Neuronal stem cell (in vitro differentiated cells): ENCODE data around the gene DIPK2B.

Experiments
- DNase-seq: peaks from one replicate; pipeline ENCODE4 v3.0.0-alpha.2; 2013; ENCODE audit warnings: low spot score
- H2AFZ ChIP-seq: one replicate; pipeline ENCODE4 v1.6.1; 2013; ENCODE audit warnings: mild to moderate bottlenecking, low read length, inconsistent platforms
- H2AK5ac ChIP-seq: 2 replicates; pipeline ENCODE4 v1.6.1; 2013; ENCODE audit warnings: low read depth, mild to moderate bottlenecking, inconsistent platforms, low read length, moderate library complexity, mixed read lengths
- H2BK120ac ChIP-seq: 2 replicates; pipeline ENCODE4 v1.6.1; 2013; ENCODE audit warnings: low read depth, mild to moderate bottlenecking, inconsistent platforms, low read length, moderate library complexity, mixed read lengths
- H2BK12ac ChIP-seq: one replicate; pipeline ENCODE4 v1.6.1; 2013; ENCODE audit warnings: low read length, inconsistent platforms
- H2BK15ac ChIP-seq: 2 replicates; pipeline ENCODE4 v1.6.1; 2013; ENCODE audit warnings: mild to moderate bottlenecking, low read length, inconsistent platforms, mixed read lengths
- H2BK5ac ChIP-seq: one replicate; pipeline ENCODE4 v1.6.1; 2013; ENCODE audit warnings: inconsistent platforms, mild to moderate bottlenecking, low read length, moderate library complexity
- H3K14ac ChIP-seq: one replicate; pipeline ENCODE4 v1.6.1; 2013; ENCODE audit warnings: low read length, inconsistent platforms
- H3K18ac ChIP-seq: 2 replicates; pipeline ENCODE4 v1.6.1; 2013; ENCODE audit warnings: low read length, inconsistent platforms
- H3K23ac ChIP-seq: 2 replicates; pipeline ENCODE4 v1.6.1; 2013; ENCODE audit warnings: low read depth, mild to moderate bottlenecking, mixed read lengths, low read length, inconsistent platforms; ENCODE audit not compliant: poor library complexity
- H3K27ac ChIP-seq: replicated peaks from 3 replicates; pipeline ENCODE4 v1.5.1; 2013; ENCODE audit warnings: low read length, inconsistent platforms
- H3K27me3 ChIP-seq, 3 experiments: 2 replicates each; pipeline ENCODE4 v1.6.1; 2013; ENCODE audit warnings: low read length in 3 of 3, mild to moderate bottlenecking in 2 of 3, inconsistent platforms in 1 of 3, low read depth in 1 of 3, mixed read lengths in 1 of 3, moderate library complexity in 1 of 3; ENCODE audit not compliant: control insufficient read depth in 3 of 3, insufficient read depth in 3 of 3
- H3K36me3 ChIP-seq, 2 donors: replicated peaks in 1 of 2; 2 replicates each; pipeline ENCODE4 v1.6.1; 2013; ENCODE audit warnings: low read length in 2 of 2; ENCODE audit not compliant: control insufficient read depth in 2 of 2, insufficient read depth in 2 of 2
- H3K4ac ChIP-seq: 2 replicates; pipeline ENCODE4 v1.6.1; 2013; ENCODE audit warnings: inconsistent platforms, mild to moderate bottlenecking, low read length, moderate library complexity
- H3K4me1 ChIP-seq, 2 donors: 1 replicate in 1 of 2; 2 replicates in 1 of 2; pipeline ENCODE4 v1.6.1; 2013; ENCODE audit warnings: low read length in 2 of 2, low read depth in 1 of 2; ENCODE audit not compliant: control insufficient read depth in 2 of 2, insufficient read depth in 1 of 2
- H3K4me2 ChIP-seq: one replicate; pipeline ENCODE4 v1.6.1; 2013; ENCODE audit warnings: mild to moderate bottlenecking, low read length, inconsistent platforms; ENCODE audit not compliant: insufficient read depth, poor library complexity, severe bottlenecking
- H3K4me3 ChIP-seq, 2 donors: 2 replicates each; pipeline ENCODE4 v1.5.1; 2013; ENCODE audit warnings: low read length in 2 of 2, mild to moderate bottlenecking in 2 of 2, inconsistent platforms in 1 of 2, moderate library complexity in 1 of 2
- H3K79me1 ChIP-seq: one replicate; pipeline ENCODE4 v1.6.1; 2013; ENCODE audit warnings: low read depth, mild to moderate bottlenecking, inconsistent platforms, low read length, moderate library complexity
- H3K9ac ChIP-seq: one replicate; pipeline ENCODE4 v1.6.1; 2013; ENCODE audit warnings: mild to moderate bottlenecking, low read depth, low read length, inconsistent platforms; ENCODE audit not compliant: poor library complexity
- H3K9me3 ChIP-seq, 2 donors: replicated peaks in 1 of 2; 2 replicates each; pipeline versions ENCODE3 to v1.6.1; 2013; ENCODE audit warnings: low read length in 2 of 2, mild to moderate bottlenecking in 2 of 2, inconsistent platforms in 1 of 2, low read depth in 1 of 2, mixed read lengths in 1 of 2, moderate library complexity in 1 of 2; ENCODE audit not compliant: control insufficient read depth in 2 of 2, insufficient read depth in 1 of 2
- H4K8ac ChIP-seq: one replicate; pipeline ENCODE4 v1.6.1; 2013; ENCODE audit warnings: low read depth, mild to moderate bottlenecking, inconsistent platforms, low read length, moderate library complexity
- H4K91ac ChIP-seq: one replicate; pipeline ENCODE4 v1.6.1; 2013; ENCODE audit warnings: low read length, low read depth, mild to moderate bottlenecking, inconsistent platforms; ENCODE audit not compliant: poor library complexity
- WGBS, 2 donors: extraction: QIAGEN DNeasy Blood & Tissue Kit; methylation state at CpG; one replicate each; pipeline ENCODE4 v1.1.7; 2013; ENCODE audit warnings: missing lambda C conversion rate in 2 of 2, mixed read lengths in 1 of 2; ENCODE audit not compliant: insufficient read length in 2 of 2, insufficient replicate concordance in 1 of 2; ENCODE audit errors: extremely low coverage in 2 of 2; 5-methylcytosine and 5-hydroxymethylcytosine counted together

DIPK2B gene

DNA sequence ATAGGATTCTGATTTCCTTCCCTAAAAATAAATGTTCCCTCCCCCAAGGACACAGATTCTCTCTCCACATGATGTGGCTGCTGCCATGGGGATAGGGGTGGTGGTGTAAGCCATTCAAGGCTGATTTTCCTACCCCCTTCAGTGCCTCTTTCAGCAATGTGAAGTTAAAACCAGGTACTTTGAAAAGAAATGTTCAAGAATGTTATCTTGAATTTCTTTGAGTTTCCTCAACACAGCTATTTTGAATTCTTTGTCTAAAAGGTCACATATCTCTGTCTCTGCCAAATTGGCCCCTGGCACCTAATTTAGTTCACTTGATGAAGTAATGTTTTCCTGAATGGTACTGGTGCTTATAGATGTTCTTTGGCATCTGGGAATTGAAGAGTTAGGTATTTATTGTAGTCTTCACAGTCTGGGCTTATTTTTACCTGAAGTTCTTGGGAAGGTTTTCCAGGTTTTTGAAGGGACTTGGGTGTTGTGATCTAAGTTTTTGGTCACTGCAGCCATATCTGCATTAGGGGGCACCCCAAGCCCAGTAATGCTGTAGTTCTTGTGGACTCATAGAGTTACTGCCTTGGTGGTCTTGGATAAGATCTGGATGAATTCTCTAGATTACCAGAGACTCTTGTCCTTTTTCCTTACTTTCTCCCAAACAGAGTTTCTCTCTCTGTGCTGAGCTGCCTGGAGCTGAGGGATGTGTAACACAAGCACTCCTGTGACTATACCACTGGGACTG, 7.6 kb upstream of the DIPK2B start:
- H4K8ac ChIP-seq, result no peak overlapping the region
- no peak overlapping the region for H3K23ac ChIP-seq
- no peaks in the 10 kb centered on the region for H3K36me3 ChIP-seq
- H2BK12ac ChIP-seq, result no peak overlapping the region
- H2BK5ac ChIP-seq, result no peak overlapping the region
- no peak overlapping the region for H2AFZ ChIP-seq
- no peaks in the 10 kb centered on the region for H3K9me3 ChIP-seq
- no peak overlapping the region for H2BK15ac ChIP-seq
- H4K91ac ChIP-seq, result no peak overlapping the region
- no peak overlapping the region for H2BK120ac ChIP-seq
- peaks cover 0 to 2% (median 0%) of the 10 kb centered on the region in 3 experiments for H3K27me3 ChIP-seq
- no peak overlapping the region for H3K4me2 ChIP-seq
- no peak for DNase-seq
- no peak overlapping the region for H2AK5ac ChIP-seq
- no peak overlapping the region for H3K9ac ChIP-seq
- H3K4me1 ChIP-seq, result no peaks in the 10 kb centered on the region
- no peak overlapping the region for H3K4me3 ChIP-seq
- H3K27ac ChIP-seq, result no peak overlapping the region
- no peak overlapping the region for H3K4ac ChIP-seq
- no peaks in the 10 kb centered on the region for H3K79me1 ChIP-seq
- H3K14ac ChIP-seq, result no peak overlapping the region
- no peak overlapping the region for H3K18ac ChIP-seq

GRCh38 chrX:45202171-45202570, 1.5 kb upstream of the DIPK2B start:
- H3K4me2 ChIP-seq, result no peak overlapping the region
- no CpG with 5 or more reads among the region's 1 CpG for WGBS, 2 donors
- H3K18ac ChIP-seq, result no peak overlapping the region
- H3K36me3 ChIP-seq, result no peaks in the 10 kb centered on the region
- no peak overlapping the region for H2BK120ac ChIP-seq
- H3K27ac ChIP-seq, result no peak overlapping the region
- H4K91ac ChIP-seq, result no peak overlapping the region
- no peaks in the 10 kb centered on the region for H3K79me1 ChIP-seq
- H3K9me3 ChIP-seq, result no peaks in the 10 kb centered on the region
- no peak overlapping the region for H2AFZ ChIP-seq
- no peak overlapping the region for H3K9ac ChIP-seq
- DNase-seq, result no peak
- no peak overlapping the region for H2AK5ac ChIP-seq
- no peak overlapping the region for H4K8ac ChIP-seq
- no peak overlapping the region for H2BK15ac ChIP-seq
- no peak overlapping the region for H3K4me3 ChIP-seq
- no peak overlapping the region for H3K4ac ChIP-seq
- H3K4me1 ChIP-seq, result no peaks in the 10 kb centered on the region
- no peak overlapping the region for H3K14ac ChIP-seq
- H3K23ac ChIP-seq, result no peak overlapping the region
- no peak overlapping the region for H2BK5ac ChIP-seq
- no peak overlapping the region for H2BK12ac ChIP-seq
- H3K27me3 ChIP-seq, result peaks cover 0 to 18% (median 0%) of the 10 kb centered on the region in 3 experiments

DNA sequence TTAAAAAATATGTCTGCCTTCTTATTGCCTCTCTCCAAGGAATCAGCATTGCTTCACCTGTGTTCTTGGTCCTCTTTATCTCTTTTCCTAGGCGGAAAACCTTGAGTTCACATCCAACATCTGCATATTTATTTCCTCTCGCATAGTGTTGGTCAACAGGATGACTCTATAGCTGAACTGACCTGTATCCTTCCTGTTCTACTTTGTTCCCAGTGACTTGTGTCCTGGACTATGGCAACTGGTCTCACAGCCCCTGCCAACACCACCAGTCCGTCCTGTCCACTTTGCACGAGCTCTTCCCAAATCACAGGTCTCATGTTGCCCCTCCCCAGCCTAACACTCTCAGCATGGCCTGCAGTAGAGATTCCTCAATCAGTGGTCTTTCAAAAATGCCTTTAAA, 2.0 kb downstream of the DIPK2B start:
- Histone ChIP-seq H3K18ac (no peak overlapping the region), H4K91ac (no peak overlapping the region), H3K4me2 (no peak overlapping the region), H2BK12ac (no peak overlapping the region), H2BK15ac (no peak overlapping the region), H3K4me1 (no peaks in the 10 kb centered on the region), H2AK5ac (no peak overlapping the region), H3K79me1 (no peaks in the 10 kb centered on the region), H3K14ac (no peak overlapping the region), H2BK120ac (no peak overlapping the region), H3K9ac (no peak overlapping the region), H3K4me3 (no peak overlapping the region), H2BK5ac (no peak overlapping the region), H3K23ac (no peak overlapping the region), H3K9me3 (no peaks in the 10 kb centered on the region), H3K36me3 (no peaks in the 10 kb centered on the region), H4K8ac (no peak overlapping the region), H2AFZ (no peak overlapping the region), H3K4ac (no peak overlapping the region), H3K27me3 (peaks cover 0 to 18% (median 0%) of the 10 kb centered on the region in 3 experiments), H3K27ac (no peak overlapping the region)
- WGBS, 2 donors, result no CpG with 5 or more reads among the region's 4 CpGs
- no peak for DNase-seq

DNA sequence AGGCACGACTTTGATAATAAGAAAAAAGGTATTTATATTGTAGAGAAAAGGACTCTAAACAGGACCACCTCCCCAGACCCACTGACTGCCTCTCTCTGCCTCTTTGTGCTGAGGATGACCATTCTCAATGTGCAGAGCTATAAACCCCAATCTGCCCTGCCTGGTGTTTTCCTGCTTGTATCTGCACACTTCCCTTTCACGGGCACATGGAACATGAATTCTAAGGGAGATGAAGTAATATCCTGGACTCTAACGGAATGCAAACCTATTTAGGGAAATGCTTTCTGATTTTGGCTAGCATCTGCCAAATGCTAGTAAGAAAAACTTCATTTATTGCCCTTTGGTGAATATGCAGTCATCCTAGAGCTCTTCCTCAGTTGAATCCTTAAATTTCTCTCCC, 2.4 kb downstream of the DIPK2B start:
- Histone ChIP-seq H3K79me1 (no peaks in the 10 kb centered on the region), H2BK120ac (no peak overlapping the region), H3K9ac (no peak overlapping the region), H2BK5ac (no peak overlapping the region), H3K4me3 (no peak overlapping the region), H4K91ac (no peak overlapping the region), H2AFZ (no peak overlapping the region), H3K27me3 (peaks cover 0 to 18% (median 0%) of the 10 kb centered on the region in 3 experiments), H2AK5ac (no peak overlapping the region), H2BK15ac (no peak overlapping the region), H4K8ac (no peak overlapping the region), H3K4me1 (no peaks in the 10 kb centered on the region), H3K4me2 (no peak overlapping the region), H3K18ac (no peak overlapping the region), H3K9me3 (no peaks in the 10 kb centered on the region), H2BK12ac (no peak overlapping the region), H3K27ac (no peak overlapping the region), H3K14ac (no peak overlapping the region), H3K4ac (no peak overlapping the region), H3K23ac (no peak overlapping the region), H3K36me3 (no peaks in the 10 kb centered on the region)
- no peak for DNase-seq
- WGBS, 2 donors, result no CpG with 5 or more reads among the region's 3 CpGs
